ENCODE measurements around the gene ATG10.
"Not testable (repeated sequence)": the region's sequence is repeated elsewhere in the genome, so short reads cannot be mapped to it uniquely, and the experiment has no call there.

ATG10 gene

DNA sequence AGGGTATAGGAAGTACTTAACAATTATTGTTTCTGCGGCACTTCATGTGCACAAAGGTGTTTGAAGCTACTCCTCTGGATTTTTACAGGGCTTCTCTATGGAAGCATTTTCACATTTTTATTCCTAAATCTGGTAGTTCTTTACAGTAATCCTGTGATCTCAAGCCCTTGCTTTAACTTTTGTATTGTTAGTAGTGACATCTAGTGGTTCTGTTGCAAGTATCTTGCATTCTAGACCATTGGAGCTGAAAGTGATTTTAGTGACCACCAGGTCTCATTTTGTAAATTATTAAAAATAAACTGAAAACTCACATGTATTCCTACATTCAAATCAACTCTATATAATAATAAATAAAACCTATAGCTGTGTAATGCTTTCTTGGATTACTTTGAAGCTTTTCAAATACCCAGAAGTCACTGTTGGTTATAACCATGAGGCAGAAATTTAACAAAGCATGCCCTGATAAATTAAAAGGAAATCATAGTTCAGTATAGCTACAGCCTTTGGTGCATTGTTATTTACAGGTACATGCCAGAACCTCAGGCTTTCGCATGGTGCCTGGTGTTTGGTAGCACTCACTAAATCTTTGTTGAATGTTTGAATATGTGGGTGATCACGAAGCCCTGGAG, 287.5 kb downstream of the ATG10 start:
- TF ChIP-seq CTCF (IDR thresholded peaks at IDR 0.05), result no peak
- Histone ChIP-seq H3K27ac (no peak overlapping the region), H3K4me3 (no peak overlapping the region)
- DNase-seq (ENCODE audit: low spot score), result no peak

- TF ChIP-seq CTCF (IDR thresholded peaks at IDR 0.05), result no peak
- Histone ChIP-seq H3K27ac (peak overlapping the region in 1 of 2 donors; percentile 9), H3K4me3 (no peak overlapping the region)
- DNase-seq (ENCODE audit: low spot score), result no peak
These were observed 293.2 kb downstream of the ATG10 start for GRCh38 chr5:82265047-82265446.

DNA sequence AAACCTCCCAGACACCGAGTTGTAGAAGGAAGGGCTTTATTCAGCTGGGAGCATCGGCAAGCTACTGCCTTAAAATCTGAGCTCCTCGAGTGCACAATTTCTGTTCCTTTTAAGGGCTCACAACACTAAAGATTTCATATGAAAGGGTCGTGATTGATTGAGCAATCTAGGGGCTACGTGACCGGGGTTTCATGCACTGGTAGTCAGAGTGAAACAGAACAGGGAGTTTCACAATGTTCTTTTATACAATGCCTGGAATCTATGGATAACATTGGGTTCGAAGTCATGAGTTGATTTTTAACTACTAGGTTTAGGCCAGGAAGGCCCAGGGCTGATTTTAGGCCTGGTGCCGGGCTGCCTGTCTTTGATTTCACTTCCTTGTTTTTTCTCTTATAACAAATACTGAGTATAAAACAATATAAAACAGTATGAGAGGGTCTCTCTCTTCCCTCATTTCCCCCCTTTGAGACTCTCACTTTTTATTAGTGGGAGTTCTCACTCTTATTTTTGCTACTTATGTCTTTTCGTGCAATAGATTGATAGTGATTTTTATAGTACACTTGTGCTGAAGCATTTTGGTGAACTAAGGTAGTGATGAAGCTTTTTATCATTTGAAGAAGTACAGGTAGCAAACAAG, 295.6 kb downstream of the ATG10 start:
- not testable (repeated sequence) for H3K4me3 ChIP-seq; DNase-seq (ENCODE audit: low spot score); H3K27ac ChIP-seq

GRCh38 chr5:82269363-82269762, 297.5 kb downstream of the ATG10 start:
- not testable (repeated sequence) for DNase-seq (ENCODE audit: low spot score); H3K4me3 ChIP-seq; H3K27ac ChIP-seq

DNA sequence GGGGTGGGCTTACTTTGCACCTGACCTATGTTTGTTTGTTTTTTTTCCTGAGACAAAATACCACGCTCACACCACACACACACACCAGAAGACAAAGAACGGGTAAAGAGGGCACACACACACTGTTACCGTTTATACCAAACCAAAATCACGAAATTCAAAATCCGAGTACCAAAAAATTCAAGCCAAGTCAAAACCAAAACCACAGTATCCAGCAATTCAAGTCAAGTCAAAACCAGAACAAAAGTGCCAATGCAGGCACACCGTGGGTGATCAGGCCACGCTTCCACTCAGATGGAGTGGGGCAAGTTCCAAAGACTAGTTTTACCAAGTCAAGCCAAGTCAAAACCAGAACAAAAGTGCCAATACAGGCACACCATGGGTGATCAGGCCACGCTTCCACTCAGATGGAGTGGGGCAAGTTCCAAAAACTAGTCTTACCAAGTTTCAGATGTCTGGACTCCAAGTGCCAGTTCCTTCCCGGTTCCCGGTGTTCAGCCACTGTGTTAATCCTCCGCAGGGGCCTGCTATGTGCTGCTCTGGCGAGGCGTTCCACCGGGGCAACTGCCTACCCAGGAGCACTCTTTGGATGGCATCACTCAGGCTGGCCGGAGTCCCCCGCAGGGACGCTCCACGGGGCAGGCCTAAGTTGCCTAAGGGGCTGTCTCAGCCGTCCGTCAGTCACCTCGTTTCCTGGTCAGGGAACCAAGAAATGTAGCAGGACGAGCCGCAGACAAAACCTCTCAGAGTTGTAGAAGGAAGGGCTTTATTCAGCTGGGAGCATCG, 300.9 kb downstream of the ATG10 start:
- not testable (repeated sequence) for DNase-seq (ENCODE audit: low spot score); H3K27ac ChIP-seq; H3K4me3 ChIP-seq

GRCh38 chr5:82273426-82273825, 301.6 kb downstream of the ATG10 start:
- H3K27ac ChIP-seq, result not testable (repeated sequence)

GRCh38 chr5:82274343-82275211, 302.8 kb downstream of the ATG10 start:
- no peak for TF ChIP-seq CTCF (IDR thresholded peaks at IDR 0.05)
- Histone ChIP-seq H3K4me3 (no peak overlapping the region), H3K27ac (no peak overlapping the region)
- DNase-seq (ENCODE audit: low spot score), result no peak

More at GRCh38 chr5:82273426-82273825, 301.6 kb downstream of the ATG10 start:
- not testable (repeated sequence) for DNase-seq (ENCODE audit: low spot score); H3K4me3 ChIP-seq

DNA sequence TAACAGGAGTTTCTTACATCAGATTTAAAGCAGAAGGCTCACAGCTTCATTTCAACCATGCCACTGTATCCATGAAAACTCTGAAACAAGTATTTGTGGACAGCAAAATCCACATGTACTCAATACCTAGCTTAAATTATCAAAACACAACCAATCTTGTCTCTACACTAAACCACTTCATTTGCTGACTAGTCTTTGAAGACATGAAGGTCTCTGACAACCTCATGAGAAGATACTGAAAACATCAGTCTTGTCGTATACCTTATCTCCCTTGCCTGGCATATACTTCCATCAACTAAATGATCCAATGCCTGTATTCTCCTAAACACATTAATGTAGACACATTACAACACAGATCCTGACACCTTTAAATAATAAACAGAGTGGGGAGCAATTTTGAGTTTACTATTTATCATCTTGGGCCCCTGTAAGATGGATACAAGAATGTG, 303.4 kb downstream of the ATG10 start:
- H3K27ac ChIP-seq, result no peak overlapping the region
- TF ChIP-seq CTCF (IDR thresholded peaks at IDR 0.05), result no peak
- H3K4me3 ChIP-seq, result no peak overlapping the region
- DNase-seq (ENCODE audit: low spot score), result no peak

Data from coronary artery (tissue), 2 donors.